ENCODE results near the gene FBXO36. TPM values are rescaled to one million over a fixed set of nuclear protein-coding genes. Genes with fewer than 3 reads are reported as not detected.
"Not testable (repeated sequence)": the region's sequence is repeated elsewhere in the genome, so short reads cannot be mapped to it uniquely, and the experiment has no call there.

FBXO36 gene
- total RNA-seq, 1 donor from 2014 or later: 3.4 TPM

GRCh38 chr2:229921101-229921891 lies 1.0 kb upstream of the FBXO36 start:
- Mint-ChIP-seq H3K27ac (ENCODE audit: unreplicated experiment) (peak overlapping the region; percentile 87), H3K9me3 (ENCODE audit: unreplicated experiment) (peaks cover 4% of the 10 kb centered on the region), H3K27me3 (ENCODE audit: unreplicated experiment) (peaks cover 7% of the 10 kb centered on the region), H3K36me3 (ENCODE audit: unreplicated experiment) (no peaks in the 10 kb centered on the region), H3K4me1 (ENCODE audit: low read depth, unreplicated experiment) (peaks cover 8% of the 10 kb centered on the region), H3K4me3 (ENCODE audit: unreplicated experiment) (peak overlapping the region; percentile 95)
- TF ChIP-seq CTCF (IDR thresholded peaks at IDR 0.05; ENCODE audit: partially characterized antibody, unreplicated experiment): no peak
- peak; percentile 66 for DNase-seq

- Mint-ChIP-seq H3K4me1 (ENCODE audit: low read depth, unreplicated experiment) (peaks cover 8% of the 10 kb centered on the region), H3K36me3 (ENCODE audit: unreplicated experiment) (no peaks in the 10 kb centered on the region), H3K27ac (ENCODE audit: unreplicated experiment) (peak within 1 kb of the TSS; percentile 95), H3K27me3 (ENCODE audit: unreplicated experiment) (peaks cover 7% of the 10 kb centered on the region), H3K4me3 (ENCODE audit: unreplicated experiment) (peak within 1 kb of the TSS; percentile 98), H3K9me3 (ENCODE audit: unreplicated experiment) (peaks cover 4% of the 10 kb centered on the region)
- TF ChIP-seq CTCF (IDR thresholded peaks at IDR 0.05; ENCODE audit: partially characterized antibody, unreplicated experiment): no peak
- peak; percentile 91 for DNase-seq
These were observed 333 bp upstream of the FBXO36 start, which contains the start of gene TRIP12 for GRCh38 chr2:229921892-229922448. TRIP12 (minus strand) TSS chr2:229922009; CDS start chr2:229880079, 41,930 bp downstream.

DNA sequence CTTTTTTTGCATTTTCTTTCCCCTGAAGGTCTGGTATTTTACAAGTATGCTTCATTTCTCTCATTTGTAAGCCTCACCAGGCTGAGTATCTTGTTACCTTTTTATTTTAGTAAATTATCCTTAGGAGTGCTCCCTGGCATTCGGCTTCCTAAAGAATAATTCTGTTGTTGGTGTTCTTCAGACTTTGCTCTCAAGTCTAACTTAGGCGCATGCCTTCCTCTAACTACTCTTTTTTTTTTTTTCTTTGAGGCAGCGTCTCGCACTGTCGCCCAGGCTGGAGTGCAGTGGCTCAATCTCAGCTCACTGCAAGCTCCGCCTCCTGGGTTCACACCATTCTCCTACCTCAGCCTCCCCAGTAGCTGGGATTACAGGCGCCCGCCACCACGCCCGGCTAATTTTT lies 2.2 kb downstream of the FBXO36 start:
- DNase-seq; H3K4me1 Mint-ChIP-seq (ENCODE audit: low read depth, unreplicated experiment); H3K9me3 Mint-ChIP-seq (ENCODE audit: unreplicated experiment); H3K36me3 Mint-ChIP-seq (ENCODE audit: unreplicated experiment); H3K27ac Mint-ChIP-seq (ENCODE audit: unreplicated experiment); H3K27me3 Mint-ChIP-seq (ENCODE audit: unreplicated experiment): not testable (repeated sequence)
- H3K4me3 Mint-ChIP-seq (ENCODE audit: unreplicated experiment): peak overlapping the region; percentile 61

- Mint-ChIP-seq H3K4me3 (ENCODE audit: unreplicated experiment) (no peak overlapping the region), H3K27ac (ENCODE audit: unreplicated experiment) (no peak overlapping the region), H3K36me3 (ENCODE audit: unreplicated experiment) (no peaks in the 10 kb centered on the region), H3K9me3 (ENCODE audit: unreplicated experiment) (peaks cover 4% of the 10 kb centered on the region), H3K4me1 (ENCODE audit: low read depth, unreplicated experiment) (peaks cover 4% of the 10 kb centered on the region), H3K27me3 (ENCODE audit: unreplicated experiment) (peaks cover 7% of the 10 kb centered on the region)
- no peak for DNase-seq
- TF ChIP-seq CTCF (IDR thresholded peaks at IDR 0.05; ENCODE audit: partially characterized antibody, unreplicated experiment): no peak
These were observed 2.9 kb downstream of the FBXO36 start for GRCh38 chr2:229925201-229925600.

- Mint-ChIP-seq H3K27ac (ENCODE audit: unreplicated experiment) (no peak overlapping the region), H3K36me3 (ENCODE audit: unreplicated experiment) (no peaks in the 10 kb centered on the region)
These were observed 5.6 kb downstream of the FBXO36 start for GRCh38 chr2:229927817-229928321.

More at GRCh38 chr2:229927817-229928321, 5.6 kb downstream of the FBXO36 start:
- Mint-ChIP-seq H3K9me3 (ENCODE audit: unreplicated experiment) (no peaks in the 10 kb centered on the region), H3K4me3 (ENCODE audit: unreplicated experiment) (no peak overlapping the region), H3K4me1 (ENCODE audit: low read depth, unreplicated experiment) (no peaks in the 10 kb centered on the region), H3K27me3 (ENCODE audit: unreplicated experiment) (no peaks in the 10 kb centered on the region)
- no peak for TF ChIP-seq CTCF (IDR thresholded peaks at IDR 0.05; ENCODE audit: partially characterized antibody, unreplicated experiment)
- no peak for DNase-seq

All from glutamatergic neuron (in vitro differentiated cells).